HG02763 (cell line): ENCODE data around the gene PRICKLE2.

Experiments used
- ATAC-seq: cut with Tn5 transposase; IDR thresholded peaks from one replicate; pipeline ENCODE4 v1.9.1; 2021; ENCODE audit warnings: mild to moderate bottlenecking, moderate library complexity; ENCODE audit not compliant: unreplicated experiment

Gene PRICKLE2

GRCh38 chr3:64251019-64251418, 25.8 kb upstream of the PRICKLE2 start:
- ATAC-seq = no peak

- ATAC-seq = no peak
Measured at GRCh38 chr3:64247991-64248646, 22.9 kb upstream of the PRICKLE2 start.

- no peak for ATAC-seq
Measured at GRCh38 chr3:64244011-64244942, 19.0 kb upstream of the PRICKLE2 start.

- ATAC-seq = no peak
Measured at GRCh38 chr3:64242435-64242834, 17.2 kb upstream of the PRICKLE2 start.

- no peak for ATAC-seq
Measured at GRCh38 chr3:64240959-64241358, 15.7 kb upstream of the PRICKLE2 start.

GRCh38 chr3:64240396-64240795, 15.1 kb upstream of the PRICKLE2 start:
- ATAC-seq = no peak

- ATAC-seq = no peak
Measured at GRCh38 chr3:64239841-64240240, 14.6 kb upstream of the PRICKLE2 start.

- no peak for ATAC-seq
Measured at GRCh38 chr3:64238971-64239667, 13.9 kb upstream of the PRICKLE2 start.

GRCh38 chr3:64237083-64237482, 11.8 kb upstream of the PRICKLE2 start:
- no peak for ATAC-seq

GRCh38 chr3:64235605-64236004, 10.3 kb upstream of the PRICKLE2 start:
- no peak for ATAC-seq

GRCh38 chr3:64234571-64234970, 9.3 kb upstream of the PRICKLE2 start:
- no peak for ATAC-seq

- no peak for ATAC-seq
Measured at GRCh38 chr3:64232821-64233220, 7.6 kb upstream of the PRICKLE2 start.

- no peak for ATAC-seq
Measured at GRCh38 chr3:64229903-64230302, 4.6 kb upstream of the PRICKLE2 start.

- no peak for ATAC-seq
Measured at GRCh38 chr3:64228110-64228509, 2.8 kb upstream of the PRICKLE2 start.

GRCh38 chr3:64226730-64227129, 1.5 kb upstream of the PRICKLE2 start:
- no peak for ATAC-seq

- ATAC-seq = no peak
Measured at GRCh38 chr3:64225695-64226499, 631 bp upstream of the PRICKLE2 start.

- ATAC-seq = no peak
Measured at GRCh38 chr3:64223791-64224745, 1.2 kb downstream of the PRICKLE2 start.

- no peak for ATAC-seq
Measured at GRCh38 chr3:64222501-64223111, 2.7 kb downstream of the PRICKLE2 start.

GRCh38 chr3:64221571-64222257, 3.6 kb downstream of the PRICKLE2 start:
- ATAC-seq = no peak
